HepG2 (cell line): ENCODE measurements around the gene GP1BA. TPM values are rescaled to one million over a fixed set of nuclear protein-coding genes. Genes with fewer than 3 reads are reported as not detected.

ENCODE experiments used
- ATAC-seq: fragments of 200-7000 bp; cut with Tn5 transposase; 3 replicates; pipeline ENCODE4 v1.9.1; 2020; ENCODE audit warnings: mild to moderate bottlenecking, moderate library complexity
- BruUV-seq: library from RNA; stranded (reverse); fragments of 400-500 nt; replicated peaks from 2 replicates; lab custom pipeline; 2021; lab: Mats Ljungman, UMichigan
- CTCF ChIA-PET: fragments of 300-600 bp; formaldehyde crosslinking; extraction: SDS; loops from one replicate; lab custom pipeline; 2021; ENCODE audit warnings: low total read pairs, inconsistent platforms, low intra/inter-chr PET ratio; lab: Yijun Ruan, JAX
- POLR2A ChIA-PET: fragments of 350-600 bp; sonication (Branson Sonifier 250); formaldehyde crosslinking; loops from one replicate; lab custom pipeline; 2020; ENCODE audit warnings: antibody characterized with exemption, inconsistent platforms; lab: Yijun Ruan, JAX
- DNase-seq: peaks from one replicate; pipeline ENCODE4 v3.0.0-alpha.2; 2015; ENCODE audit warnings: low spot score
- FAIRE-seq: peaks from 3 replicates; lab custom pipeline; 2011; peaks lifted over from hg19 to GRCh38; lab: Jason Lieb, UNC
- H2AFZ ChIP-seq: one replicate; pipeline ENCODE4 v1.6.1; 2011; ENCODE audit warnings: low read length, inconsistent platforms
- H3K27ac ChIP-seq: fragments of 300-600 bp; 3 replicates; pipeline ENCODE4 v1.8.0; 2011; ENCODE audit warnings: mixed run types, mild to moderate bottlenecking, mixed read lengths, low read length, inconsistent platforms; ENCODE audit not compliant: insufficient read depth; ENCODE audit errors: extremely low read length
- H3K27me3 ChIP-seq, 2 experiments: fragments of 200-600 bp in 1 of 2; 2 replicates in 1 of 2; 3 replicates in 1 of 2; pipeline versions ENCODE4 v1.6.0 to v1.8.0; 2011; ENCODE audit warnings: low read length in 2 of 2, mild to moderate bottlenecking in 2 of 2, moderate library complexity in 2 of 2, inconsistent platforms in 1 of 2; ENCODE audit not compliant: insufficient read depth in 2 of 2, control insufficient read depth in 1 of 2
- H3K36me3 ChIP-seq, 2 experiments: fragments of 200-600 bp in 1 of 2; replicated peaks in 1 of 2; 2 replicates in 1 of 2; 3 replicates in 1 of 2; pipeline versions ENCODE4 v1.5.1 to v1.8.0; 2011; ENCODE audit warnings: low read length in 2 of 2, inconsistent platforms in 1 of 2; ENCODE audit not compliant: insufficient read depth in 2 of 2, control insufficient read depth in 1 of 2
- H3K4me1 ChIP-seq: 2 replicates; pipeline ENCODE4 v1.5.1; 2012; ENCODE audit warnings: low read length, inconsistent platforms; ENCODE audit not compliant: insufficient read depth
- H3K4me2 ChIP-seq: 2 replicates; pipeline ENCODE4 v1.6.0; 2011; ENCODE audit warnings: low read depth, low read length, inconsistent platforms
- H3K4me3 ChIP-seq, 3 experiments: fragments of 200-600 bp in 1 of 3; sonication (generic), shearing (Covaris generic) in 1 of 3; replicated peaks in 1 of 3; 2 replicates each; pipeline ENCODE4 v1.5.1; 2011 to 2016; ENCODE audit warnings: low read length in 3 of 3, inconsistent platforms in 2 of 3, low read depth in 2 of 3, mild to moderate bottlenecking in 2 of 3, control low read depth in 1 of 3, mixed read lengths in 1 of 3; ENCODE audit not compliant: insufficient read depth in 1 of 3
- H3K79me2 ChIP-seq: one replicate; pipeline ENCODE4 v1.6.1; 2011; ENCODE audit warnings: low read length, inconsistent platforms; ENCODE audit not compliant: insufficient read depth
- H3K9ac ChIP-seq: 2 replicates; pipeline ENCODE4 v1.6.0; 2011; ENCODE audit warnings: mild to moderate bottlenecking, low read depth, low read length, inconsistent platforms; ENCODE audit not compliant: insufficient read depth
- H3K9me3 ChIP-seq: 2 replicates; pipeline ENCODE4 v1.5.1; 2012; ENCODE audit warnings: mild to moderate bottlenecking, low read length
- H4K20me1 ChIP-seq: 2 replicates; pipeline ENCODE4 v1.6.0; 2011; ENCODE audit warnings: inconsistent platforms, mild to moderate bottlenecking, low read length, moderate library complexity; ENCODE audit not compliant: insufficient read depth
- ADNP ChIP-seq: sonication (generic); formaldehyde crosslinking; IDR thresholded peaks from 2 replicates; pipeline ENCODE4 v1.4.0; 2020; ENCODE audit warnings: missing genetic modification reagents
- ARHGAP35 ChIP-seq: sonication (generic); formaldehyde crosslinking; IDR thresholded peaks from 2 replicates; pipeline ENCODE4 v1.9.0; 2022; ENCODE audit warnings: mild to moderate bottlenecking, inconsistent platforms, moderate library complexity, missing genetic modification reagents, borderline replicate concordance
- ATF2 ChIP-seq: sonication (generic); formaldehyde crosslinking; IDR thresholded peaks from 2 replicates; pipeline ENCODE4 v1.4.0; 2020; ENCODE audit warnings: missing genetic modification reagents
- BHLHE40 ChIP-seq: IDR thresholded peaks from 2 replicates; pipeline ENCODE4 v1.6.1; 2011; ENCODE audit warnings: low read length, improper control_type of control experiment
- CHD2 ChIP-seq: IDR thresholded peaks from 2 replicates; pipeline ENCODE4 v1.6.1; 2011; ENCODE audit warnings: low read depth, low read length, improper control_type of control experiment
- GFI1 ChIP-seq: sonication (generic); formaldehyde crosslinking; IDR thresholded peaks from 2 replicates; pipeline ENCODE4 v1.5.0; 2020; ENCODE audit warnings: missing genetic modification reagents, mild to moderate bottlenecking, borderline replicate concordance
- HMGXB3 ChIP-seq: sonication (generic); formaldehyde crosslinking; IDR thresholded peaks from 2 replicates; pipeline ENCODE4 v1.4.0; 2020; ENCODE audit warnings: missing genetic modification reagents, borderline replicate concordance
- HNRNPK ChIP-seq: fragments of 200-400 bp; formaldehyde crosslinking; IDR thresholded peaks from 2 replicates; pipeline ENCODE4 v1.6.1; 2018; ENCODE audit warnings: low read length, low read depth, moderate library complexity, mild to moderate bottlenecking; ENCODE audit not compliant: poor library complexity, severe bottlenecking
- NCOA5 ChIP-seq: sonication (generic); formaldehyde crosslinking; IDR thresholded peaks from 2 replicates; pipeline ENCODE4 v1.4.0; 2020; ENCODE audit warnings: missing genetic modification reagents
- RARG ChIP-seq: sonication (generic); formaldehyde crosslinking; IDR thresholded peaks from 2 replicates; pipeline ENCODE4 v1.4.0; 2020; ENCODE audit warnings: low read depth, mild to moderate bottlenecking, missing genetic modification reagents
- TP53 ChIP-seq: sonication (generic); formaldehyde crosslinking; conservative IDR thresholded peaks from 2 replicates; pipeline ENCODE4 v1.4.0; 2020; ENCODE audit warnings: missing genetic modification reagents
- ZC3H13 ChIP-seq: sonication (generic); formaldehyde crosslinking; IDR thresholded peaks from 2 replicates; pipeline ENCODE4 v1.8.1; 2023; ENCODE audit warnings: mild to moderate bottlenecking, missing genetic modification reagents, moderate library complexity
- ZMYM3 ChIP-seq: sonication (generic); formaldehyde crosslinking; IDR thresholded peaks from 2 replicates; pipeline ENCODE4 v1.5.1; 2020; ENCODE audit warnings: mild to moderate bottlenecking, missing genetic modification reagents
- ZNF572 ChIP-seq: sonication (generic); formaldehyde crosslinking; IDR thresholded peaks from 2 replicates; pipeline ENCODE4 v1.5.1; 2020; ENCODE audit warnings: mild to moderate bottlenecking, missing genetic modification reagents
- ZNF589 ChIP-seq: sonication (generic); formaldehyde crosslinking; conservative IDR thresholded peaks from 2 replicates; pipeline ENCODE4 v1.8.0; 2022; ENCODE audit warnings: mild to moderate bottlenecking, moderate library complexity, missing genetic modification reagents
- ZNF597 ChIP-seq: sonication (generic); formaldehyde crosslinking; IDR thresholded peaks from 2 replicates; pipeline ENCODE4 v1.5.0; 2020; ENCODE audit warnings: missing genetic modification reagents
- ZNF703 ChIP-seq: sonication (generic); formaldehyde crosslinking; IDR thresholded peaks from 2 replicates; pipeline ENCODE4 v1.5.1; 2020; ENCODE audit warnings: missing genetic modification reagents, mild to moderate bottlenecking, moderate library complexity, borderline replicate concordance
- ZNF746 ChIP-seq: sonication (generic); formaldehyde crosslinking; IDR thresholded peaks from 2 replicates; pipeline ENCODE4 v1.8.0; 2022; ENCODE audit warnings: mild to moderate bottlenecking, missing genetic modification reagents
- WGBS: methylation state at CpG from one replicate; pipeline ENCODE4 v1.1.6; 2017; ENCODE audit warnings: low lambda C conversion rate; 5-methylcytosine and 5-hydroxymethylcytosine counted together
- in situ Hi-C: cut with HindIII; loops from 2 replicates; pipeline ENCODE4 v1.10.0; 2017; ENCODE audit warnings: low pct_unique_long_range_greater_than_20kb; ENCODE audit not compliant: extremely low pct_ligation_motif_present
- intact Hi-C: fragments of 100-400 bp; cut with micrococcal nuclease; formaldehyde crosslinking; loops from one replicate; pipeline ENCODE4 v1.10.0; 2022; ENCODE audit not compliant: unreplicated experiment
- polyA plus RNA-seq, 8 experiments: library from polyadenylated mRNA; depleted of rRNA in 3 of 8; stranded (reverse) in 7 of 8; unstranded in 1 of 8; fragments of >200 nt; fragmentation: Illumina TruSeq in 4 of 8; extraction: Trizol in 4 of 8; gene quantifications; 2 replicates each; pipeline versions ENCODE4 v1.2.1 to v1.2.3, GENCODE V29; 2011 to 2016; ENCODE audit warnings: low read depth in 4 of 8, missing spikeins in 1 of 8, mixed read lengths in 1 of 8; ENCODE audit not compliant: insufficient read depth in 1 of 8
- total RNA-seq, 5 experiments: library from RNA; depleted of rRNA; stranded (reverse); fragments of >200 nt; fragmentation: Illumina TruSeq; extraction: Trizol; gene quantifications; 2 replicates each; pipeline ENCODE4 v1.2.3, GENCODE V29; 2016; ENCODE audit warnings: low read depth in 1 of 5

Gene GP1BA
- total and polyA plus RNA-seq, 2 of the 13 experiments (the other 11 are each of a cell fraction or from before 2014, with no cell fraction given), result not detected

GRCh38 chr17:4980644-4981216, 48.7 kb downstream of the GP1BA start (continued):
- TF ChIP-seq ZNF572, result 0 out of 2 replicates have a peak, but pooled peaks have one; percentile 72
- peak; percentile 97 for TF ChIP-seq HNRNPK
- TF ChIP-seq ZNF703 (CRISPR knock-in tag), result no peak
- TF ChIP-seq ATF2 (CRISPR knock-in tag), result no peak
- TF ChIP-seq ADNP (CRISPR knock-in tag), result no peak
- TF ChIP-seq GFI1, result no peak
- no peak for TF ChIP-seq NCOA5 (CRISPR knock-in tag)
- no peak for TF ChIP-seq RARG (CRISPR knock-in tag)

- 79% methylated on average over 5 of the region's 5 CpGs for WGBS
- ChIA-PET POLR2A (interaction anchor here (1.5 kb wide), 1 partner anchor 13 kb away, joined by 4 read pairs; no protein-coding TSS in a partner anchor), CTCF (interaction anchor here (2.6 kb wide), 1 partner anchor 80 kb away, joined by 19 read pairs; no protein-coding TSS in a partner anchor)
- H2AFZ ChIP-seq, result no peak overlapping the region
- ATAC-seq (no peak), DNase-seq (no peak), FAIRE-seq (no peak)
- no peak overlapping the region for H3K27ac ChIP-seq
- no TSS peak for BruUV-seq
- no peak overlapping the region for H3K4me3 ChIP-seq
- H4K20me1 ChIP-seq, result 0 out of 2 replicates have a peak, but pooled peaks cover 4% of the 10 kb centered on the region
- peaks cover 19% of the 10 kb centered on the region for H3K4me1 ChIP-seq
- no peaks in the 10 kb centered on the region for H3K79me2 ChIP-seq
- H3K9me3 ChIP-seq, result no peaks in the 10 kb centered on the region
- H3K36me3 ChIP-seq, result peaks cover 4 to 19% of the 10 kb centered on the region in 2 experiments
- H3K4me2 ChIP-seq, result no peak overlapping the region
- H3K9ac ChIP-seq, result no peak overlapping the region
- no peaks in the 10 kb centered on the region for H3K27me3 ChIP-seq
- intact Hi-C loops (no loop called here), in situ Hi-C loops (no loop called here)
- TF ChIP-seq ZC3H13 (CRISPR knock-in tag) (no peak), ZMYM3 (CRISPR knock-in tag) (no peak), HMGXB3 (CRISPR knock-in tag) (no peak), CHD2 (no peak), ZNF589 (no peak), ZNF597 (CRISPR knock-in tag) (no peak), TP53 (CRISPR knock-in tag) (no peak), ZNF746 (CRISPR knock-in tag) (no peak), ARHGAP35 (CRISPR knock-in tag) (no peak), BHLHE40 (no peak)
Measured at GRCh38 chr17:4982305-4982704, 50.2 kb downstream of the GP1BA start.
